Upper lobe of right lung (tissue), 1 donor: Measurements from ENCODE around the gene PPM1M. TPM values are rescaled to one million over a fixed set of nuclear protein-coding genes. Genes with fewer than 3 reads are reported as not detected.

Experiments
- ATAC-seq: fragments of 200-7000 bp; cut with Tn5 transposase; one replicate; pipeline ENCODE4 v1.9.1; 2020; ENCODE audit warnings: mild to moderate bottlenecking, moderate library complexity
- DNase-seq: peaks from one replicate; pipeline ENCODE4 v3.0.0-alpha.2; 2020
- H3K27ac ChIP-seq: fragments of 200-600 bp; one replicate; pipeline ENCODE4 v1.8.0; 2022
- H3K27me3 ChIP-seq: fragments of 200-600 bp; one replicate; pipeline ENCODE4 v1.8.0; 2022; ENCODE audit warnings: mild to moderate bottlenecking
- H3K36me3 ChIP-seq: fragments of 200-600 bp; one replicate; pipeline ENCODE4 v1.8.0; 2022
- H3K4me1 ChIP-seq: fragments of 200-600 bp; one replicate; pipeline ENCODE4 v1.8.0; 2022
- H3K4me3 ChIP-seq: fragments of 200-600 bp; one replicate; pipeline ENCODE4 v1.8.0; 2022; ENCODE audit warnings: mild to moderate bottlenecking
- H3K9me3 ChIP-seq: fragments of 200-600 bp; one replicate; pipeline ENCODE4 v1.8.0; 2022
- intact Hi-C: fragments of 100-400 bp; cut with DNase I; formaldehyde crosslinking; loops from one replicate; pipeline ENCODE4 v1.11.0; 2022
- total RNA-seq: library from RNA; stranded (reverse); fragmentation: NEBNext Ultra II Directional; extraction: Animal tissue kit (Norgen Biotek cat#: 25700); gene quantifications from one replicate; pipeline ENCODE4 v1.2.1, GENCODE V29; 2021
- TF ChIP-seq, protein P1 (sequence below): fragments of 200-600 bp; IDR thresholded peaks from one replicate; pipeline ENCODE4 v1.8.0; 2022; ENCODE audit warnings: antibody characterized with exemption
- donor health status: DM: no; HTN: yes; CAD: no; lungs with severe emphysema.

PPM1M gene
- total RNA-seq, 1 donor from 2014 or later: 44.0 TPM

DNA sequence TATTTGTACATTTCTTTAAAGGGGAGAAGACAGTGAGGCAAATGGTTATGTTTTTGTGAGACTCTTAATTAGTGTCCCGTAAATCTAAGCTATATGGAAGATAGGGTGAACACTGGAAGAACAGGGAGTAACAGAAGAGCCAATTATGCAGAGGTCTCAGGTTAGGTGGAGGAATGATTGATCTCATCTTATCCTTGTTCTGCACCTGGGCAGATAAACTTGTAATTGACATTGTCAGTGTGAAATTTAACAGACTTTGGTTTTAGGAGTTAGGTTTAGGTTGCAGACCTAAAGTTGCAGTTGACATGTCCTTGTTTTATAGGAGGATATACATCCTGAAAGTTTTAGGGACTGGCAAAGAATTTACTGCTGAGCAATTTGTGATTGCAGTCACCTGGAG, 3.5 kb upstream of the PPM1M start:
- no peak overlapping the region for H3K27ac ChIP-seq
- no peak for DNase-seq
- no peaks in the 10 kb centered on the region for H3K9me3 ChIP-seq
- H3K4me3 ChIP-seq: no peak overlapping the region
- intact Hi-C loops: no loop called here
- peaks cover 44% of the 10 kb centered on the region for H3K4me1 ChIP-seq
- no peaks in the 10 kb centered on the region for H3K36me3 ChIP-seq
- TF ChIP-seq, protein P1, sequence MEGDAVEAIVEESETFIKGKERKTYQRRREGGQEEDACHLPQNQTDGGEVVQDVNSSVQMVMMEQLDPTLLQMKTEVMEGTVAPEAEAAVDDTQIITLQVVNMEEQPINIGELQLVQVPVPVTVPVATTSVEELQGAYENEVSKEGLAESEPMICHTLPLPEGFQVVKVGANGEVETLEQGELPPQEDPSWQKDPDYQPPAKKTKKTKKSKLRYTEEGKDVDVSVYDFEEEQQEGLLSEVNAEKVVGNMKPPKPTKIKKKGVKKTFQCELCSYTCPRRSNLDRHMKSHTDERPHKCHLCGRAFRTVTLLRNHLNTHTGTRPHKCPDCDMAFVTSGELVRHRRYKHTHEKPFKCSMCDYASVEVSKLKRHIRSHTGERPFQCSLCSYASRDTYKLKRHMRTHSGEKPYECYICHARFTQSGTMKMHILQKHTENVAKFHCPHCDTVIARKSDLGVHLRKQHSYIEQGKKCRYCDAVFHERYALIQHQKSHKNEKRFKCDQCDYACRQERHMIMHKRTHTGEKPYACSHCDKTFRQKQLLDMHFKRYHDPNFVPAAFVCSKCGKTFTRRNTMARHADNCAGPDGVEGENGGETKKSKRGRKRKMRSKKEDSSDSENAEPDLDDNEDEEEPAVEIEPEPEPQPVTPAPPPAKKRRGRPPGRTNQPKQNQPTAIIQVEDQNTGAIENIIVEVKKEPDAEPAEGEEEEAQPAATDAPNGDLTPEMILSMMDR: no peak
- no peaks in the 10 kb centered on the region for H3K27me3 ChIP-seq
- no peak for ATAC-seq

DNA sequence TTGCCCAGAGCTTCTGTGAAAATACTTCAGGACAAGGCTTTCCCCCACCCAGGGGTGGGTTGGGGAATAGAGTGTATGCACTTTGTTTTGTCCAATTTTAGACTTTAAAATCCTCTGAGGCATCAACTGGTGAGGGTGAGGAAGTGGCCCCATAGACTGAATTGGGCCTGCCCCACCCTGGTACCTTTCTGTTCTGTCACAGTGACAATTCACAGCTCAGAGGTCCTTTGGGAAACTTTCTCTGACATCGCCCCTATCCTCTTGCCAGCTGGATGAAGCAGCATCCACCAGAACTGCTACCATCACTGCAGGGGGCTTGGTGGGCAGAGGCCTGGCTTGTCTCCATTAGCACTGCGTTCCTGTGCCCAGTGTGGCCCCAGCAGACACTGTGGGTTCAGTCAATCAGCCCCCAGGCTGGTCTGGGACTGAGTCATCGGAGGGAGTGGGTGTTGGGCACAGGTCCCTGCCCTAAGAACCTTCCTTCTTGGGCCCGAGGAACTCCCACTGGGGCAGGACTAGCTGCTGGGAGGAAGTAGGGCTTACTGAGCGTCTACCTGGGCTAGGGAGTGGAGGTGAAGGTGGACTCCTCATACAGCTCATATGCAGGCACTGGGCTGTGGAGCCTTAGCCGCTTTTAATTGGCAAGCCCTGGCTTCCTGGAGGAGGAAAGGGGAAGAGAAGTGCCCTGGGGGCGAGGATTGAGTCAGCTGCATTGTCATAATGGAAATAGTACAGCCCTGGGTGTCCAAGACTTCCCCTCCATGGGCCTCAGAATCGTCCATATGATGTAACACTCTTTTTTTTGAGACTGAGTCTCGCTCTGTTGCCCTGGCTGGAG, 1.5 kb upstream of the PPM1M start:
- Histone ChIP-seq H3K4me3 (no peak overlapping the region), H3K4me1 (peaks cover 36% of the 10 kb centered on the region)
- ATAC-seq: peak; percentile 47

DNA sequence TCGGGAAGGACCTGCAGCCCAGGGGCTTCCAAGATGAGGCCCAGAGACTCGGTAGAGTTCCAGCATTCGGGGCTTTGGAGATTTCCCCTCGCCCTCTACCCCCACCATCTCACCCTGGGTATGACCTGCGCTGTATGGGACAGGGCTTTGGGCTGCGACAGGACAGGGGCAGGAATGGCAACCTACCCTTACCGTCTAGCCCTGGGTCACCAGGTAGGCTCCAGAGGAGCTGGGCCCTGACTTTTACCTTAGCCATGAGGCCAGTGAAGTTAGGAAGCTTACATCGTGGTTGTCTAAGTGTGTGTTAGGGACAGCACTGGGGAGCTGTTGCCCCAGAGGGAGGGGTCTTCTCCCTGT, 683 bp downstream of the PPM1M start:
- H3K4me3 ChIP-seq: peak overlapping the region; percentile 68
- ATAC-seq (no peak), DNase-seq (no peak)

More for the DNA sequence above, 1.5 kb upstream of the PPM1M start:
- H3K36me3 ChIP-seq: peaks cover 9% of the 10 kb centered on the region
- peak overlapping the region; percentile 91 for H3K27ac ChIP-seq
- DNase-seq: peak; percentile 79
- H3K27me3 ChIP-seq: no peaks in the 10 kb centered on the region
- no peaks in the 10 kb centered on the region for H3K9me3 ChIP-seq
- TF ChIP-seq, protein P1: no peak
- intact Hi-C loops: no loop called here

DNA sequence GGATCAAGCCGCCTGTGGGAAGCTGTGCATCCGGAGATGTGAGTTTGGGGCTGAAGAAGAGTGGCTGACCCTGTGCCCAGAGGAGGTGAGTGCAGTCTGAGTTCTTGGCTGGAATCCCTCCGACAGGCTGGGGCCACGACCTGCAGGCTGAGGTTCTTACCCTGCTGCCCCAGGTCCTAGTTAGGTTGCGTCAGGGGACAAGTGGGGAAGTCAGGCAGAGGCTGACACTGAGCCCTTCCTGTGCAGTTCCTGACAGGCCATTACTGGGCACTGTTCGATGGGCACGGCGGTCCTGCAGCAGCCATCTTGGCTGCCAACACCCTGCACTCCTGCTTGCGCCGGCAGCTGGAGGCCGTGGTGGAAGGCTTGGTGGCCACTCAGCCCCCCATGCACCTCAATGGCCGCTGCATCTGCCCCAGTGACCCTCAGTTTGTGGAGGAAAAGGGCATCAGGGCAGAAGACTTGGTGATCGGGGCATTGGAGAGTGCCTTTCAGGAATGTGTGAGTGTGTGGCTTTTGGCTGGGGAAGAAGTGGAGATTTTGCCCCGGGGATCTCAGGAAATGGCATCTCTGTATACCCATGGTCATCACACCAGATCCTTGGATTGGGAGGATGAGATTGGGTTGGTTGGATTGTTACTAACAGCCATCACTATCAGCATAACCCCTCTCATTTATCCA, 1.3 kb downstream of the PPM1M start:
- peaks cover 25% of the 10 kb centered on the region for H3K4me1 ChIP-seq
- DNase-seq (peak; percentile 68), ATAC-seq (peak; percentile 34)
- no peaks in the 10 kb centered on the region for H3K9me3 ChIP-seq
- TF ChIP-seq, protein P1: no peak
- intact Hi-C loops: no loop called here
- peak overlapping the region; percentile 68 for H3K4me3 ChIP-seq
- peak overlapping the region; percentile 91 for H3K27ac ChIP-seq
- no peaks in the 10 kb centered on the region for H3K27me3 ChIP-seq
- peaks cover 32% of the 10 kb centered on the region for H3K36me3 ChIP-seq

More for the DNA sequence above, 683 bp downstream of the PPM1M start:
- TF ChIP-seq, protein P1: no peak
- peaks cover 26% of the 10 kb centered on the region for H3K36me3 ChIP-seq
- intact Hi-C loops: no loop called here
- H3K4me1 ChIP-seq: peaks cover 25% of the 10 kb centered on the region
- H3K9me3 ChIP-seq: no peaks in the 10 kb centered on the region
- H3K27ac ChIP-seq: peak overlapping the region; percentile 91
- no peaks in the 10 kb centered on the region for H3K27me3 ChIP-seq

DNA sequence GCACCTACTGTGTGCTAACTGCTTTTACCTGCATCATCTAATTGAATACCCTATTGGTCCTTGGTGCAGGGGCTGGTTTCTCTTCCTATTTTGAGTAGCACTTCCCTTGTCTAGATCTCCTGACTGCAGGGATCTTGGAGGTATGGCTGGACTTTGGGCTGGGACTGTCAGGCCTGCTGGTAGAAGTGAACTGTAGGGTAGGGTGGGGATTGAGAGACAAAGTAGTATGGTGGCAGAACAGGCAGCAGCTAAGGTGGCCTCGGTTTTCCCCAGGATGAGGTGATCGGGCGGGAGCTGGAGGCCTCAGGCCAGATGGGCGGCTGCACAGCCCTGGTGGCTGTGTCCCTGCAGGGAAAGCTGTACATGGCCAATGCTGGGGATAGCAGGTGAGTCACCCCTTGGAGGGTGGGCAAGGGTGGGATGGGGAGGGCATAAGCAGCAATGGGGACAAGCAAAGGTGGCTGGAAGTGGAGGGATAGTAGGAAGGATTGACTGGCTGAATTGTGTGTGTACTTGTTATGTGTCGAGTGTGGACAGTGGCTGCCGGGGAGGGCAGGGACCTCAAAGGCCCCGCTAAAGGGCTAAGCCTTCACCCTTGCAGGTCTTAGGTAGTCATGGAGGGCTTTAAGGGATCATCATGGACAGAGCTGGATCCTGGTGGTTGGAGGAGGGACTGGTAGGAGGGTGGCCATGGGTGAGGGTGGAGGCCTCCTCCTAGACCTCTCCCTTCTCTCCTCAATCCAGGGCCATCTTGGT, 2.0 kb downstream of the PPM1M start:
- TF ChIP-seq, protein P1: no peak
- DNase-seq (peak; percentile 31), ATAC-seq (no peak)
- H3K27ac ChIP-seq: peak overlapping the region; percentile 91
- no peaks in the 10 kb centered on the region for H3K27me3 ChIP-seq
- intact Hi-C loops: no loop called here
- peaks cover 27% of the 10 kb centered on the region for H3K4me1 ChIP-seq
- peak overlapping the region; percentile 68 for H3K4me3 ChIP-seq
- peaks cover 37% of the 10 kb centered on the region for H3K36me3 ChIP-seq
- H3K9me3 ChIP-seq: no peaks in the 10 kb centered on the region
